Amygdala (tissue), 56 donors: ENCODE data around the gene WDR20.

Experiments
- DNase-seq, 56 donors: peaks; one replicate each; lab custom pipeline; 2025; lab: John Stamatoyannopoulos, UW

The WDR20 gene

DNA sequence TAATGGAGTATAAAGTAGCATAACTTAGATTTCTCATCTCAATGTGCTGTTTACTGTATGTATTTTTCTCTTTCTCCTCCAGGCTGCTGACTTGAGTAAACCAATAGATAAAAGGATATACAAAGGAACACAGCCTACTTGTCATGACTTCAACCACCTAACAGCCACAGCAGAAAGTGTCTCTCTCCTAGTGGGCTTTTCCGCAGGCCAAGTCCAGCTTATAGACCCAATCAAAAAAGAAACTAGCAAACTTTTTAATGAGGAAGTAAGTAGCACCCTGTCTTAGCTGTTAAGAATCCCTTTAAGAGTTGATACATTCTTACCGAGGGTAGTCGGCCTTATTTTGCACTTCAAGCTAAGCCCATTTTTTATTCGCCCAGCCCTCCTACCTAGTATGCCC is 55.2 kb downstream of the WDR20 start:
- no peak for DNase-seq

GRCh38 chr14:102195446-102195845 is 55.7 kb downstream of the WDR20 start:
- no peak for DNase-seq

DNA sequence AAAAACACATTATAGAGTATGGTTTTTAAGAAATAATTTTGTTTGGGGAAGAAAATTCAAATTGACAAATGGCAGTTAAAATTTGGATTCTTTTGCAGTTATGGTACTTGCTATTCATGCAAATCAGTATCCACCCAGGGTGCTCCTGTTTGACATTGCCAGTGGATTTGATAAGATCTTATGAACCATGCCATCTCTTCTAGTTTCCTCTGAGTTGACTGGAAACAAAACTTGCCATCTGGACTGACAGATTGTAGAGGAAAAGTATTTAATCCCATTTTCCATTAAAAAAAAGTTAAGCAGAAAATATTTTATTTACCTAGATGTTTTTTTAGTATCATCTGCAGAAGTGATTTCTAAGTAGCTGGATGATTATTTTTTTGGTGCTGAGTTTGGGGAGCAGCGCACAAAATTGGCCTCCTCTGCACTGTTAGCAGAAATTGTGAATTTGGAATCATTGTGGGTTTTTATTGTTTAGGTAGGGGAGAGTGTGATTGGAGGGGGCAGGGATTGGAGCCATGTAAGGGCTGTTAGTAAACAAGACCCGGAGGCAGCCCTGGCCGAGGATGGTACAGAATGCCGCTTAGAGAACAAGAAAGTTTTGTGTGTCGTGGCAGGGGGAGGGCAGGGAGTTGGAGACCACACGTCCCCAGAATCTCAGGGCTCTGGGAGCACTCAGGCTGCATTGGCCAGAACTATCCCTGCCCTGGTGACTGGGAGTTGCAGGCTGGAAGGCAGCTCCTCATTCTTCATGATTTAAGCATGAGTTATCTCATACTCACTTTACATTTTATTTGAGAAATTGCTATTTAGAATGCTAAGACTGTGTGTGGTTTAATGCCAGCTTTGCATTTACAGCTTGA is 56.6 kb downstream of the WDR20 start:
- peak in 51 of 56 donors; percentile 34 to 97 (median 84) for DNase-seq

DNA sequence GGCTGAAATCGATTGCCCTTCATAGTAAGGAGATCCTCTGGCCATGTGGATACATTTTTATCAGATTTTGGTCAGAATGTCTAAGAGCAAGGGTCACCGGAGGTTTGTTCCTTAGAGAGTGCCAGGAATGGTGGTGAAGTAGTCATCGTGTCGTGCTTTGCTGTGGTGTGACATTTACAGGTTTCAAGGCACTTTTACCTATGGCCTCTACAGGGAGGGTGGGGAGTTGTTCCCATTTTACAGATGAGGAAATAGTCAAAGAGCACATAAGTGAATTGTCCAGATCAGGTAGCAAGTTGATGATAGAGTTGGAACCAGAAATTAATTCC is 57.2 kb downstream of the WDR20 start:
- DNase-seq = no peak

GRCh38 chr14:102197317-102197853 is 57.7 kb downstream of the WDR20 start:
- DNase-seq = no peak

DNA sequence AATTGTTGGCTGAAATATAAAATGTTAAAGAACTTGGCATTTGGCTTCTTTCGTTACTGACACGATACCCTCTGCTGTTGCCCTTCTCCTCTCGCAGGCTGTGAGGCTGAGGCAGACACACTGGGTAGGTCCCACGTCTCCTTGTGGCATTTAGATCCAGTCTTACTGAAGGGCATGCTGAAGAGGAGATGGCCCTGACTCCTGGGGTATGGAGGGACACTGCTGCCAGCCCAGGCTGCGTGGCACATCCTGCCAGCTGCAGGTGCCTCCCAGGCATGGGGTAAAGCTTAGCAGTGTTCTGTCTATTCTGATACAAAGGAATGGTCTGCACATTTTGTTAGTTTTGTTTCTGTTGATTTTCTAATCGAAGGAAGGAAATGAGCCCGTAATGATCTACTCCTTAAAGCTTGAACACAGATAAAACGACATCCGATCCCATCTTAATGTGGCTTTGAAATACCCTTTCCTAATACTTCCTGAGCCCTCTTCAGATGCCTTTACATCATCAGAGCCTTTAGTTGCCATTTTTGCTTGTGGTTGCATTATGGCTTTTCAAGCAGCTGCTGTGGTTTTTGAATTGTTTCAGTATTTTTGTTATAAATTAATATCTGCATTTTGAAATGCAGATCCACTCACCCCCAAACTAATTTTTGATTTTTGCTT is 61.1 kb downstream of the WDR20 start:
- no peak for DNase-seq

GRCh38 chr14:102201353-102201738 is 61.6 kb downstream of the WDR20 start:
- DNase-seq = no peak

GRCh38 chr14:102201776-102202175 is 62.1 kb downstream of the WDR20 start:
- no peak for DNase-seq

DNA sequence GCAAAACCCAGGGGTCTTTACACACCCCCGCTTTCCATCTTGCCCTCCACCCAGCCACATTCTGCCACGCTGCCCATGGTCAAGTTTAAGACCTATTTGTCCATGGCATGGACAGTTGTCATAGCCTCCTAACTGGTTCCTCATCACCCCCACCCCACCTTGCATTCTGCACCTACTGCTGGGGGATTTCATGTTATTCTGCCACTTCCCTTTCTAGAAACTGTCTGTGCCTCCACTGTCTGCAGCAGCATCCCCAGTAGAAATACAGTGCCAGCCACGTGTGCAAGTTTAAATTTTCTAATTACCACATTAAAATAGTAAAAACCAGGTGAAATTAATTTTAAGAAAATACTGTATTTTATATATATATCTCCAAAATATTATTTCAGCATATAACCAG is 63.2 kb downstream of the WDR20 start:
- DNase-seq = no peak

- peak in 11 of 56 donors; percentile 25 to 52 (median 43) for DNase-seq
Observed at GRCh38 chr14:102203382-102203781, 63.7 kb downstream of the WDR20 start.

GRCh38 chr14:102205560-102205959 is 65.9 kb downstream of the WDR20 start:
- DNase-seq = no peak

GRCh38 chr14:102206918-102207317 is 67.2 kb downstream of the WDR20 start:
- no peak for DNase-seq

- no peak for DNase-seq
Observed at GRCh38 chr14:102207831-102208365, 68.2 kb downstream of the WDR20 start.

- no peak for DNase-seq
Observed at GRCh38 chr14:102208741-102209140, 69.0 kb downstream of the WDR20 start.

GRCh38 chr14:102209224-102209966 is 69.7 kb downstream of the WDR20 start:
- DNase-seq = peak in 41 of 56 donors; percentile 27 to 84 (median 60)

DNA sequence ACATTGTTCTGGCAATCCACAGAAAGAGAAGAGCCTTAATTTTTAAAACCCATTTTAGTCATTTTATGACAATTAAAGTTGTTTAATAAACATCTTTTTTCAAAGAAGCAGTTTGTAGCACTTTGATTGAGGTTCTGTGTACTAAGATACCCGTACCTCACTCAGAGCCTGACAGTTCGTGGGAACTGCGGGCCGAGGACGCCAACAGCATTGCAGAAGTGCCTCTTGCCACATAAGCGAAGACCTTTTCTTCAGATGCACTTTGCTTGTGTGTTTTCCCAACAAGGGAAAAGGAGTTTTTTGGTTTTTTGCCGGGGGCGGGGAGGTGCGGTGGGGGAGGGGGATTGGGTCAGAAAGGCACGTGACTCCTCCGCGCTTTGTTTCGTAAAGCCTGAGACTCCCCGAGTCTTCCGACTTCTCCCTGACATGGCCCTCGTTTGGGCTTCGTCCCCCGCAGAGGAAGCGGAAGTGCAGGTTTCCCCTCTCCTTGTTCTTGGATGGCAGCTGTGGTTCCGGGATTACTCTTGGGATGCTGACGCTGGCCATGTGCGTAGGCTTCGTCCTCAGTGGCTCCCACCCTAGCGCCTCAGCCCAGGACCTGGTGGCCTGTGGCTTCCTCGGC is 70.8 kb downstream of the WDR20 start:
- no peak for DNase-seq

DNA sequence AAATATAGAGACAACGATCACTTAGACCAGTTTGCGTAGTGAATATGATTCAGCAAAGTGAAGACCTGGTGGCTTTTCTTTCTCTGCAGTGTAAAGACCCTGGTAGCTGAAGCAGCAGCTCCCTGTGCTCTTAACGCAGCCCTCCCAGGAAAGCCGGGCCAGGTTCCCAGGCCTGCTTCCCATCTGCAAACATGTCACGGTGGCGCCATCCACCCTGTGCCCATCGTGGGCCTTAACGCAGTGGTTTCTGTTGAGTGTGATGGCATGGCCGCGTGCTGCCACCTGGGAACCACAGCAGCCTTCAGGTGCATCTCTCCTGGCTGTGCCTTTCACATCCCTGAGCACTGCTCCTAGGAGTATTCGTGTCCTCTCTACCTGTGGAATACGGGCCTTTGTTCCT is 71.5 kb downstream of the WDR20 start:
- DNase-seq = no peak

- no peak for DNase-seq
Observed at GRCh38 chr14:102212356-102212755, 72.7 kb downstream of the WDR20 start.

- no peak for DNase-seq
Observed at GRCh38 chr14:102212845-102213244, 73.1 kb downstream of the WDR20 start.

DNA sequence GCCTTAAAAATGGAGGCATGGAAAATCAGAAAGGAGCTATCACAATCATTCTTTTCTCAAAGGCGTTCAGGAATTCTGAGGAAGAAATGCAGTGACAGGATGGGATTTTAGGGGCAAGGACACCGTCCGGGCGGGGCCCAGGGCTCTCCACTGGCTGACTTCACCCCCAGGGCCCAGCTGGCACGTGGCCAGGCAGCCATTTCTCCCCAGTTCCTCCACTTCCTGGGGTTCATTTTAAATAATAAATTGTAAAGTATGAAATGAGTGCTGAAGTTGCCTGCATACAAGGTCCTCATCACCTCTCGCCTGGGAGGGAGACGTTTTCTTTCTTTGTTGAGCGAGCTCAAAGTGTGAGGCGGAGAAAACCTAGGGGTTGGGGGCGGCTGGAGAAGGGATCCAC is 73.8 kb downstream of the WDR20 start:
- DNase-seq = no peak
